ENCODE measurements around the gene PIK3CD.

Gene PIK3CD

GRCh38 chr1:9604836-9605235 lies 46.7 kb upstream of the PIK3CD start:
- H3K4me3 ChIP-seq (replicated peaks; ENCODE audit: low read depth, low read length), result no peak overlapping the region
- no peak for DNase-seq (ENCODE audit: extremely low read depth, insufficient read length)
- H3K36me3 ChIP-seq (ENCODE audit: control insufficient read depth, insufficient read depth, low read length), result peaks cover 35% of the 10 kb centered on the region
- no peak for TF ChIP-seq CTCF (IDR thresholded peaks at IDR 0.05; ENCODE audit: insufficient read depth, low read length, poor library complexity, severe bottlenecking)
- no peaks in the 10 kb centered on the region for H3K27me3 ChIP-seq (replicated peaks; ENCODE audit: control insufficient read depth, insufficient read depth, low read length)

- Histone ChIP-seq H3K36me3 (ENCODE audit: control insufficient read depth, insufficient read depth, low read length) (peaks cover 38% of the 10 kb centered on the region), H3K27me3 (replicated peaks; ENCODE audit: control insufficient read depth, insufficient read depth, low read length) (no peaks in the 10 kb centered on the region), H3K4me3 (replicated peaks; ENCODE audit: low read depth, low read length) (no peak overlapping the region)
- TF ChIP-seq CTCF (IDR thresholded peaks at IDR 0.05; ENCODE audit: insufficient read depth, low read length, poor library complexity, severe bottlenecking), result no peak
- no peak for DNase-seq (ENCODE audit: extremely low read depth, insufficient read length)
Observed at GRCh38 chr1:9605946-9606455, 45.5 kb upstream of the PIK3CD start.

GRCh38 chr1:9606458-9606857 lies 45.1 kb upstream of the PIK3CD start:
- H3K36me3 ChIP-seq (ENCODE audit: control insufficient read depth, insufficient read depth, low read length), result peaks cover 34% of the 10 kb centered on the region

GRCh38 chr1:9606948-9607347 lies 44.6 kb upstream of the PIK3CD start:
- peaks cover 29% of the 10 kb centered on the region for H3K36me3 ChIP-seq (ENCODE audit: control insufficient read depth, insufficient read depth, low read length)
- no peak for TF ChIP-seq CTCF (IDR thresholded peaks at IDR 0.05; ENCODE audit: insufficient read depth, low read length, poor library complexity, severe bottlenecking)
- no peak for DNase-seq (ENCODE audit: extremely low read depth, insufficient read length)
- no peak overlapping the region for H3K4me3 ChIP-seq (replicated peaks; ENCODE audit: low read depth, low read length)
- H3K27me3 ChIP-seq (replicated peaks; ENCODE audit: control insufficient read depth, insufficient read depth, low read length), result no peaks in the 10 kb centered on the region

More at GRCh38 chr1:9606458-9606857, 45.1 kb upstream of the PIK3CD start:
- Histone ChIP-seq H3K4me3 (replicated peaks; ENCODE audit: low read depth, low read length) (no peak overlapping the region), H3K27me3 (replicated peaks; ENCODE audit: control insufficient read depth, insufficient read depth, low read length) (no peaks in the 10 kb centered on the region)
- TF ChIP-seq CTCF (IDR thresholded peaks at IDR 0.05; ENCODE audit: insufficient read depth, low read length, poor library complexity, severe bottlenecking), result no peak
- no peak for DNase-seq (ENCODE audit: extremely low read depth, insufficient read length)

- Histone ChIP-seq H3K36me3 (ENCODE audit: control insufficient read depth, insufficient read depth, low read length) (peaks cover 27% of the 10 kb centered on the region), H3K4me3 (replicated peaks; ENCODE audit: low read depth, low read length) (no peak overlapping the region)
- TF ChIP-seq CTCF (IDR thresholded peaks at IDR 0.05; ENCODE audit: insufficient read depth, low read length, poor library complexity, severe bottlenecking), result no peak
Observed at GRCh38 chr1:9607352-9607751, 44.2 kb upstream of the PIK3CD start.

GRCh38 chr1:9609998-9610397 lies 41.5 kb upstream of the PIK3CD start:
- Histone ChIP-seq H3K36me3 (ENCODE audit: control insufficient read depth, insufficient read depth, low read length) (peaks cover 25% of the 10 kb centered on the region), H3K4me3 (replicated peaks; ENCODE audit: low read depth, low read length) (no peak overlapping the region), H3K27me3 (replicated peaks; ENCODE audit: control insufficient read depth, insufficient read depth, low read length) (no peaks in the 10 kb centered on the region)
- TF ChIP-seq CTCF (IDR thresholded peaks at IDR 0.05; ENCODE audit: insufficient read depth, low read length, poor library complexity, severe bottlenecking), result no peak
- no peak for DNase-seq (ENCODE audit: extremely low read depth, insufficient read length)

More at GRCh38 chr1:9607352-9607751, 44.2 kb upstream of the PIK3CD start:
- DNase-seq (ENCODE audit: extremely low read depth, insufficient read length), result no peak
- H3K27me3 ChIP-seq (replicated peaks; ENCODE audit: control insufficient read depth, insufficient read depth, low read length), result no peaks in the 10 kb centered on the region

Measured in GM06990 (cell line).